Activated CD4-positive, alpha-beta T cell treated with anti-CD3 and anti-CD28 coated beads for 36 hours (primary cell): Measurements from ENCODE around the gene GNS. TPM values are rescaled to one million over a fixed set of nuclear protein-coding genes. Genes with fewer than 3 reads are reported as not detected.
A peak's percentile ranks its signal among the peaks of the same experiment; 100 is the strongest.

Source experiments
- ATAC-seq: fragments of 200-7000 bp; cut with Tn5 transposase; one replicate; pipeline ENCODE4 v1.10.0; 2021; ENCODE audit warnings: mild to moderate bottlenecking, moderate library complexity
- CTCF ChIA-PET: fragments of 350-600 bp; sonication (Branson Sonifier 250); formaldehyde crosslinking; loops from one replicate; lab custom pipeline; 2021; ENCODE audit warnings: antibody characterized with exemption; lab: Charles Lee
- POLR2A ChIA-PET: fragments of 350-600 bp; sonication (Branson Sonifier 250); formaldehyde crosslinking; loops from one replicate; lab custom pipeline; 2021; ENCODE audit warnings: antibody characterized with exemption, inconsistent platforms; lab: Charles Lee
- DNase-seq: peaks from one replicate; pipeline ENCODE4 v3.0.0-alpha.2; 2020
- H3K27ac Mint-ChIP-seq: one replicate; pipeline ENCODE4 v1.8.0; 2021; ENCODE audit warnings: mixed read lengths
- H3K27me3 Mint-ChIP-seq: one replicate; pipeline ENCODE4 v1.8.0; 2021; ENCODE audit warnings: mixed read lengths
- H3K36me3 Mint-ChIP-seq: one replicate; pipeline ENCODE4 v1.8.0; 2021; ENCODE audit warnings: low read depth, mixed read lengths
- H3K4me1 Mint-ChIP-seq: one replicate; pipeline ENCODE4 v1.8.0; 2021; ENCODE audit warnings: mixed read lengths
- H3K4me3 Mint-ChIP-seq: one replicate; pipeline ENCODE4 v1.8.0; 2021; ENCODE audit warnings: mild to moderate bottlenecking, moderate library complexity, mixed read lengths
- H3K9me3 Mint-ChIP-seq: one replicate; pipeline ENCODE4 v1.8.0; 2021; ENCODE audit warnings: low read depth, mixed read lengths
- intact Hi-C, 2 experiments: fragments of 100-400 bp; cut with DNase I in 1 of 2; cut with micrococcal nuclease in 1 of 2; formaldehyde crosslinking; loops; one replicate each; pipeline versions ENCODE4 v1.14.2 to v1.15.1; 2022 to 2024; cut with DNase I, micrococcal nuclease
- total RNA-seq, 2 experiments: library from RNA; stranded (reverse); gene quantifications; one replicate each; pipeline ENCODE4 v1.2.3, GENCODE V29; 2021

The GNS gene
- total RNA-seq, 2 experiments from 2014 or later = 19.9 to 21.9 TPM

DNA sequence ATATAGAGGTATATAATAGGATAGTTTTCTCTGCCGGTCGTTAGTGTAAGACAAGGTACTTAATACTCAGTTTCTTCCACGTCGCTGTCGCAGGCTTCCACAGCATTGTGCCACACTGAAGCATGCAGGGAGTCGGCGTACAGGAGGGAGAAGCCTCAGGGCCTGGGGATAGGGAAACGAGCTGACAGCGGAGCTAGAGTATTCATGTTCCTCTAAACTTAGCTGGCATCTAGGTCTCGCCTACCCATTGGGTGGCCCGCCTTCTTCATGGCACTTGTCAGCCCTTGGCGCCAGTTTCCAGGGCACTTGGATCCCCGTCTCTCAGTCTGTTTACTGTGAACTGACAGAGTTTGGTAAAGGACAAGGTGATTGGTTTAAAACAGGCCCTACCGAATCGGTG lies 73.6 kb downstream of the GNS start:
- peaks cover 77% of the 10 kb centered on the region for H3K4me1 Mint-ChIP-seq
- H3K27ac Mint-ChIP-seq = peak overlapping the region; percentile 80
- no peaks in the 10 kb centered on the region for H3K27me3 Mint-ChIP-seq
- H3K36me3 Mint-ChIP-seq = peaks cover 55% of the 10 kb centered on the region
- ChIA-PET POLR2A (no interaction called here), CTCF (interaction anchor here (1.0 to 2.5 kb wide), 5 partner anchors 9 to 136 kb away, joined by 3 to 12 read pairs (median 3); no protein-coding TSS in a partner anchor)
- peaks cover 2% of the 10 kb centered on the region for H3K9me3 Mint-ChIP-seq
- no peak for DNase-seq
- no peak for ATAC-seq
- intact Hi-C loops = loop anchor here in 1 of 2 experiments (10.0 kb wide), 1 partner anchor 489 kb away; no protein-coding TSS in a partner anchor
- no peak overlapping the region for H3K4me3 Mint-ChIP-seq

- no peak for ATAC-seq
- ChIA-PET POLR2A (no interaction called here), CTCF (interaction anchor here (1.0 to 2.5 kb wide), 5 partner anchors 10 to 135 kb away, joined by 3 to 12 read pairs (median 3); no protein-coding TSS in a partner anchor)
- no peak overlapping the region for H3K4me3 Mint-ChIP-seq
- H3K4me1 Mint-ChIP-seq = peaks cover 82% of the 10 kb centered on the region
- H3K27ac Mint-ChIP-seq = peak overlapping the region; percentile 83
- H3K27me3 Mint-ChIP-seq = no peaks in the 10 kb centered on the region
- intact Hi-C loops = loop anchor here in 1 of 2 experiments (10.0 kb wide), 1 partner anchor 490 kb away; no protein-coding TSS in a partner anchor
- peak; percentile 35 for DNase-seq
- H3K36me3 Mint-ChIP-seq = peaks cover 55% of the 10 kb centered on the region
- H3K9me3 Mint-ChIP-seq = peaks cover 2% of the 10 kb centered on the region
Measured at GRCh38 chr12:64685050-64685449, 74.2 kb downstream of the GNS start.

DNA sequence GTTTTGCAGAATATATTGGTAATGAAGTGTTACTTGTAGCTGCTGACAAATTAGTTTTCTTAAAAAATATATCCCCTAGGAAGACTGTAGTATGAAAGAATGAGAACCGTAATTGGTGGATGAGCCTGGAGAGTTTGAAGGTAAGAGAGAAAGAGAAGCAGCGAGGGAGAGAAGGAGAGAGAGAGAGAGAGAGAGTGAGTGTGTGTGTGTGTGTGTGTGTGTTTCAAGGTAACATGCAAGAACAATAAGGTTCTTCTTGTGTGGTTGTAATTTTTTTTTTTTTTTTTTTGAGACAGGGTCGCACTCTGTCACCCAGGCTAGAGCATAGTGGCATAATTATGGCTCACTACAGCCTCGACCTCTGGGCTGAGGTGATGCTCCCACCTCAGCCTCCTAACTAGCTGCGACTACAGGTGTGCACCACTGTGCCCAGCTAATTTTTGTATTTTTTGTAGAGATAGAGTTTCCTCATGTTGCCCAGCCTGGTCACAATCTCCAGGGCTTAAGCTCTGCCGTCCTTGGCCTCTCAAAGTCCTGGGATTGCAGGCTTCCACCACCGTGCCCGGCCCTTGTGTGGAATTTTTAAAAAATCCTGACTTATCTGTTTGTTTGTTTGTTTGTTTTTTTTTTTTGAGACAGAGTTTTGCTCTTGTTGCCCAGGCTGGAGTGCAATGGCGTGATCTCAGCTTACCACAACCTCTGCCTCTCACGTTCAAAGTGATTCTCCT lies 75.2 kb downstream of the GNS start:
- CTCF ChIA-PET = interaction anchor here (0.9 to 2.5 kb wide), 5 partner anchors 11 to 135 kb away, joined by 3 to 12 read pairs (median 4); no protein-coding TSS in a partner anchor
- peak overlapping the region; percentile 83 for H3K27ac Mint-ChIP-seq
- DNase-seq (no peak), ATAC-seq (no peak)
- H3K36me3 Mint-ChIP-seq = peaks cover 53% of the 10 kb centered on the region
- peaks cover 2% of the 10 kb centered on the region for H3K9me3 Mint-ChIP-seq
- intact Hi-C loops = loop anchor here in 1 of 2 experiments (5.0 to 10.0 kb wide), 2 partner anchors 232 to 491 kb away; partner anchors contain the start of gene TBK1
- peak overlapping the region; percentile 49 for H3K4me3 Mint-ChIP-seq
- H3K4me1 Mint-ChIP-seq = peaks cover 87% of the 10 kb centered on the region
- H3K27me3 Mint-ChIP-seq = no peaks in the 10 kb centered on the region
- POLR2A ChIA-PET = no interaction called here

DNA sequence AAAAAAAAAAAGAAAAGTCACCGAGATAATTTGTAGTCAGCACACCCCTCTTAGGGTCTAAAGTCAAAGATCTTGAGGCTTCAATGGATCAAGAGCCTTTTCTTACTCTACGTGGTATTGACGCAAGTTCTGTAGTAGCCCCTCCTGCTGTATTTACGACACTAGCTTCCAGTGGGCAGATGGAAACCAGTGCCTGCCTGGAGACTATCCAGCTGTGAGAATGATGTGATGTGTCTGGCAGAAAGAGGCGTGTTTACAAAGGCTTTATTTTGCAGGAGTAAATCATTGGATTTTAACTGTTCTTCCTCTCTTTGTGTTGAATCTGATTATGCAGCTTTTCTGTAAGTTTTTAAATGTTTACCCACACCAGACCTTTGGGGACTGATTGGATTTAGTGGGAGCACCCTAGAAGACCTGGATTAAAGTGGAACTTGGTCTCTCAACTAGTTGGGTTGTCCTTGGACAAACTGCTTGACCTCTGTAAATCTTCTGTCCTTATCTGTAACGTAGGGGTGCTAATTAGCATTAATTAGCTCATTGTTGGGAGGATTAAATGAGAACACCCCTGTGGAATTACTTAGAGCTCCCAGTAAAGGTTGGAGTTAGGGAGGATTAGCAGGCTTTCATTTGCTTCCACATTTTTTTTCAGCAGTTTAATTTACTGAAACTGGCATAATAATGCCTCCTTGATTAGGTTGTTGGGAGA lies 76.5 kb downstream of the GNS start:
- ChIA-PET CTCF (interaction anchor here (1.0 to 1.7 kb wide), 5 partner anchors 13 to 133 kb away, joined by 3 to 5 read pairs (median 5); no protein-coding TSS in a partner anchor), POLR2A (interaction anchor here (0.6 to 1.0 kb wide), 2 partner anchors 9 to 13 kb away, joined by 3 to 5 read pairs; no protein-coding TSS in a partner anchor)
- ATAC-seq (no peak), DNase-seq (no peak)
- Mint-ChIP-seq H3K9me3 (peaks cover 2% of the 10 kb centered on the region), H3K27ac (peak overlapping the region; percentile 83), H3K4me3 (no peak overlapping the region), H3K36me3 (peaks cover 41% of the 10 kb centered on the region), H3K27me3 (no peaks in the 10 kb centered on the region), H3K4me1 (peaks cover 87% of the 10 kb centered on the region)
- intact Hi-C loops = loop anchor here in 1 of 2 experiments (5.0 to 10.0 kb wide), 2 partner anchors 230 to 492 kb away; partner anchors contain the start of gene TBK1

GRCh38 chr12:64681200-64682052 lies 77.8 kb downstream of the GNS start:
- DNase-seq (peak; percentile 54), ATAC-seq (peak; percentile 74)
- intact Hi-C loops = loop anchor here in 1 of 2 experiments (5.0 to 10.0 kb wide), 2 partner anchors 229 to 493 kb away; partner anchors contain the start of gene TBK1
- ChIA-PET CTCF (interaction anchor here (0.8 to 4.2 kb wide), 10 partner anchors 9 to 132 kb away, joined by 3 to 23 read pairs (median 6); no protein-coding TSS in a partner anchor), POLR2A (interaction anchor here (0.6 to 1.0 kb wide), 2 partner anchors 12 to 68 kb away, joined by 3 read pairs; no protein-coding TSS in a partner anchor)
- Mint-ChIP-seq H3K27ac (peak overlapping the region; percentile 91), H3K27me3 (no peaks in the 10 kb centered on the region), H3K4me1 (peaks cover 92% of the 10 kb centered on the region), H3K4me3 (no peak overlapping the region), H3K9me3 (peaks cover 2% of the 10 kb centered on the region), H3K36me3 (peaks cover 31% of the 10 kb centered on the region)

GRCh38 chr12:64680235-64680634 lies 79.0 kb downstream of the GNS start:
- ChIA-PET CTCF (interaction anchor here (0.6 to 4.2 kb wide), 7 partner anchors 8 to 249 kb away, joined by 3 to 23 read pairs (median 6); no protein-coding TSS in a partner anchor), POLR2A (interaction anchor here (0.5 kb wide), 1 partner anchor 16 kb away, joined by 3 read pairs; no protein-coding TSS in a partner anchor)
- Mint-ChIP-seq H3K27me3 (no peaks in the 10 kb centered on the region), H3K4me1 (peaks cover 97% of the 10 kb centered on the region), H3K27ac (peak overlapping the region; percentile 91), H3K4me3 (peak overlapping the region; percentile 53), H3K36me3 (peaks cover 20% of the 10 kb centered on the region), H3K9me3 (peaks cover 2% of the 10 kb centered on the region)
- ATAC-seq (no peak), DNase-seq (no peak)
- intact Hi-C loops = loop anchor here in 1 of 2 experiments (5.0 to 10.0 kb wide), 2 partner anchors 228 to 495 kb away; partner anchors contain the start of gene TBK1

DNA sequence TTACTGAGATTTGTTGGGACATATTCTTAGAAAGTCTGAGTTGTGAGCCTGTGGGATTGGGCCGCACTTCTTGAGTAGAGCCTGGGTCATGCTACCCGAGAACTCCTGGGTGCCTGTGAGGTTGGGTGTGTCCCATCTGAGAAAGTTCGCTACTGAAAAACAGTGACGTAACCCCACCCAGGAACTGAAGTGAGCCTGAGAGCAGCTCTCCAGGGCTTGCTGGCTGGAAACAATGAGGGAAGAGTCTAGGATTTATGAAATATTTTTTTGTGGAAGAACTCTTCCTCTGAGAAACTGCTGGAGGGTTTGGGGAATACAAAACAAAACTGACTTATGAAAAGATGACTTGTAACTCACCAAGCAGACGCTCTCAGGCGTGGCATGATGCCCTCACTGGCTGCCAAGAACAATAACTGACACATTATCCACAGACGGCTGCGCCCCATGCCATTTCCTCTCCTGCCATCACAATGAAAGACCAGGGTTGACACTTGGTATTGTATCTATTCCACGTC lies 79.7 kb downstream of the GNS start:
- peak; percentile 59 for ATAC-seq
- peak overlapping the region; percentile 53 for H3K4me3 Mint-ChIP-seq
- CTCF ChIA-PET = interaction anchor here (0.6 to 4.2 kb wide), 7 partner anchors 11 to 85 kb away, joined by 3 to 23 read pairs (median 6); no protein-coding TSS in a partner anchor
- peak; percentile 79 for DNase-seq
- no peaks in the 10 kb centered on the region for H3K27me3 Mint-ChIP-seq
- H3K9me3 Mint-ChIP-seq = peaks cover 2% of the 10 kb centered on the region
- POLR2A ChIA-PET = no interaction called here
- H3K36me3 Mint-ChIP-seq = peaks cover 16% of the 10 kb centered on the region
- intact Hi-C loops = loop anchor here (1.0 to 10.0 kb wide), 8 partner anchors 8 to 1625 kb away; partner anchors contain the start of genes HELB (in 1 of the 2), RASSF3 (in 1 of the 2) and TBK1 (in 1 of the 2)
- peaks cover 96% of the 10 kb centered on the region for H3K4me1 Mint-ChIP-seq
- H3K27ac Mint-ChIP-seq = peak overlapping the region; percentile 91

- Mint-ChIP-seq H3K27ac (peak overlapping the region; percentile 91), H3K27me3 (no peaks in the 10 kb centered on the region), H3K36me3 (peaks cover 10% of the 10 kb centered on the region), H3K4me1 (peaks cover 96% of the 10 kb centered on the region), H3K9me3 (peaks cover 2% of the 10 kb centered on the region), H3K4me3 (no peak overlapping the region)
- POLR2A ChIA-PET = no interaction called here
- CTCF ChIA-PET = interaction anchor here (0.6 to 4.2 kb wide), 7 partner anchors 10 to 84 kb away, joined by 3 to 23 read pairs (median 6); no protein-coding TSS in a partner anchor
- DNase-seq = peak; percentile 61
- ATAC-seq = no peak
- intact Hi-C loops = loop anchor here (1.0 to 10.0 kb wide), 6 partner anchors 8 to 1626 kb away; partner anchors contain the start of genes HELB (in 1 of the 2) and RASSF3 (in 1 of the 2)
Measured at GRCh38 chr12:64678835-64679234, 80.4 kb downstream of the GNS start.

GRCh38 chr12:64678248-64678647 lies 81.0 kb downstream of the GNS start:
- H3K27ac Mint-ChIP-seq = peak overlapping the region; percentile 61

More at GRCh38 chr12:64678248-64678647, 81.0 kb downstream of the GNS start:
- ATAC-seq = no peak
- no peaks in the 10 kb centered on the region for H3K9me3 Mint-ChIP-seq
- intact Hi-C loops = loop anchor here (2.0 to 10.0 kb wide), 3 partner anchors 15 to 1627 kb away; partner anchors contain the start of gene HELB (in 1 of the 2)
- CTCF ChIA-PET = interaction anchor here (0.7 to 4.2 kb wide), 7 partner anchors 9 to 646 kb away, joined by 3 to 23 read pairs (median 6); no protein-coding TSS in a partner anchor
- POLR2A ChIA-PET = interaction anchor here (1.0 kb wide), 1 partner anchor 53 kb away, joined by 4 read pairs; no protein-coding TSS in a partner anchor
- DNase-seq = no peak
- H3K4me1 Mint-ChIP-seq = peaks cover 96% of the 10 kb centered on the region
- no peak overlapping the region for H3K4me3 Mint-ChIP-seq
- no peaks in the 10 kb centered on the region for H3K27me3 Mint-ChIP-seq
- peaks cover 6% of the 10 kb centered on the region for H3K36me3 Mint-ChIP-seq
